ENCODE results near the gene DIAPH3.

The DIAPH3 gene

DNA sequence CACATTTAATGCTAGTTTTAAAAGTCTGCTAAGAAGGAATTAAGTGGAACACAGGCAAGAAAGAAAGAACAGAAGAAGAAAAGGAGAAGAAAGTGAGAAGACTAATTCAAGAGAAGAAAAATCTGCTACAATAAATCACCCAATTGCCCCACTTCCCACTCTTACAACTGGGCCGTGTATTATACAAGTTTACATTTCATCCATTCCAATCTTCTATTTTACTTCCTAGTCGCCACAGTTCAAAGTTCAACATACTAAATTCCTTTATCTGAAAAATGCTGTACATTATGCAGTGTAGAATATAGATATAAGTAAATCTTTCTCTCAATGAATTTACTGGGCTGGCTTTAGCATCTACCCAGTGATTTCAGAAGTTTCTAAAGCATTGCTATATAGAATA lies 328.2 kb downstream of the DIAPH3 start:
- H3K27ac ChIP-seq, result no peak overlapping the region
- ChIA-PET POLR2A (ENCODE audit: low non-redundant PET) (no interaction called here), CTCF (no interaction called here)
- no peak for TF ChIP-seq CTCF (conservative IDR thresholded peaks at IDR 0.05; ENCODE audit: low read depth)
- DNase-seq (ENCODE audit: low spot score), result no peak

DNA sequence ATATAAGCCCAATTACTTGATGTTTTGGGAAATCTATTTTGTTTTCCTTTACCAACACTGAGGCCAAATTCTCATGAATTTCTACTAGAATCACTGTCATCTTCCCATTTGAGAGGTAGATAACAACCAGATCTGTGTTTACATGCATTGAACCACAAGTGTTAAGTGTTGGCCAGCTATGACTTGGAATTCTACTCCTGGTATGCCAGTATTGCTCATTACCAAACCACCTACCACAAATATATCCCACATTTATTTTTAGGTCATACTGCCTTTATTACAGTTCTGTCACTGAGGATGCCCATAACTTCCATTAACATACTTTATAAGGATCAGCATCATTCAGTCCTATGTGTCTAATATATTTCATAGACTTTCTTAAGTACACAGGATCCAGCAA lies 328.9 kb downstream of the DIAPH3 start:
- no peak for TF ChIP-seq CTCF (conservative IDR thresholded peaks at IDR 0.05; ENCODE audit: low read depth)
- POLR2A ChIA-PET (ENCODE audit: low non-redundant PET), result no interaction called here
- DNase-seq (ENCODE audit: low spot score), result no peak
- CTCF ChIA-PET, result no interaction called here
- H3K27ac ChIP-seq, result no peak overlapping the region

- CTCF ChIA-PET, result interaction anchor here (0.6 to 1.0 kb wide), 2 partner anchors 12 to 150 kb away, joined by 3 read pairs; no protein-coding TSS in a partner anchor
- POLR2A ChIA-PET (ENCODE audit: low non-redundant PET), result no interaction called here
These were observed 334.0 kb downstream of the DIAPH3 start for GRCh38 chr13:59829690-59830089.

DNA sequence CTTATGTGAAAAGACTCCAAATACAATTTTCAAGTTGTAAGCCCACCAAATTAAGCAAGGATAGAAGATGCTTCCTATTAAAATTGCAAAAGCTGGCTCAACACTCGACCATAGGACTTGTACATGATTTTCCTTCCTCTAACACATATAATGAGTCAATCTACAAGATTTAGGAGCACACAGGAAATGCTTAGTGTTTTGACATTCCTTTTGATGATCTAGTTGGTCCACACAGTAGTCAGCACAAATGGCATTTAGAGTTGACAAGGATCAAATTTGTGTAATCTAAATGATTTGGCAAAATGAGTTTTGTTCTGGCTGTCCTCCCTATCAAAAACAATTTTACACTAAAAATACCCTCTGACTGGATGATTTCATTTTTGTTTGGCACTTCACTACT lies 340.2 kb downstream of the DIAPH3 start:
- H3K27ac ChIP-seq, result no peak overlapping the region
- no peak for TF ChIP-seq CTCF (conservative IDR thresholded peaks at IDR 0.05; ENCODE audit: low read depth)
- POLR2A ChIA-PET (ENCODE audit: low non-redundant PET), result no interaction called here
- CTCF ChIA-PET, result no interaction called here
- DNase-seq (ENCODE audit: low spot score), result peak; percentile 4

More at GRCh38 chr13:59829690-59830089, 334.0 kb downstream of the DIAPH3 start:
- H3K27ac ChIP-seq, result no peak overlapping the region
- DNase-seq (ENCODE audit: low spot score), result no peak
- TF ChIP-seq CTCF (conservative IDR thresholded peaks at IDR 0.05; ENCODE audit: low read depth), result no peak

- ChIA-PET CTCF (no interaction called here), POLR2A (ENCODE audit: low non-redundant PET) (no interaction called here)
- no peak for DNase-seq (ENCODE audit: low spot score)
- no peak for TF ChIP-seq CTCF (conservative IDR thresholded peaks at IDR 0.05; ENCODE audit: low read depth)
- H3K27ac ChIP-seq, result no peak overlapping the region
These were observed 354.2 kb downstream of the DIAPH3 start for GRCh38 chr13:59809564-59809963.

DNA sequence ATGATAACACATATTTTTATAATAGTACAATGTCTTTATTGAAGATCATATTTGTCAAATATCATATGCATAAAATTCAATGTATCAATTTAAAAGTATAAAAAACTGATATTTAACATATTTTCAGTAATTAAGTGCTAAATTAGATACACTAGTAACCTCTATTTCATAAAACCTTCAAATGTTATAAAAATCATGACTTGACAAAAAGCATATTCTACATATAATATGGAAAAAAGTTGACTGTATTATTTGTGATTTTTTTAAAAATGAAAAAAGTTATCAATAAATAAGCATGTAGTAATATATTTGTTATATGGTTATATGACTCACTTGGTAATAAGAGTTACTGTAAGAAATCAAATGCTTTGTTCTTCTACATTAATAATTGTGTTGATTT lies 356.9 kb downstream of the DIAPH3 start:
- no peak overlapping the region for H3K27ac ChIP-seq
- DNase-seq (ENCODE audit: low spot score), result no peak
- POLR2A ChIA-PET (ENCODE audit: low non-redundant PET), result no interaction called here
- TF ChIP-seq CTCF (conservative IDR thresholded peaks at IDR 0.05; ENCODE audit: low read depth), result no peak
- CTCF ChIA-PET, result no interaction called here

Measured in RWPE1 (cell line).